ENCODE results near the gene ARHGAP6. TPM values are rescaled to one million over a fixed set of nuclear protein-coding genes. Genes with fewer than 3 reads are reported as not detected.
"Not testable (repeated sequence)": the region's sequence is repeated elsewhere in the genome, so short reads cannot be mapped to it uniquely, and the experiment has no call there.

ARHGAP6 gene
- total RNA-seq, 4 donors from 2014 or later, result 0.64 to 9.5 (median 2.3) TPM

DNA sequence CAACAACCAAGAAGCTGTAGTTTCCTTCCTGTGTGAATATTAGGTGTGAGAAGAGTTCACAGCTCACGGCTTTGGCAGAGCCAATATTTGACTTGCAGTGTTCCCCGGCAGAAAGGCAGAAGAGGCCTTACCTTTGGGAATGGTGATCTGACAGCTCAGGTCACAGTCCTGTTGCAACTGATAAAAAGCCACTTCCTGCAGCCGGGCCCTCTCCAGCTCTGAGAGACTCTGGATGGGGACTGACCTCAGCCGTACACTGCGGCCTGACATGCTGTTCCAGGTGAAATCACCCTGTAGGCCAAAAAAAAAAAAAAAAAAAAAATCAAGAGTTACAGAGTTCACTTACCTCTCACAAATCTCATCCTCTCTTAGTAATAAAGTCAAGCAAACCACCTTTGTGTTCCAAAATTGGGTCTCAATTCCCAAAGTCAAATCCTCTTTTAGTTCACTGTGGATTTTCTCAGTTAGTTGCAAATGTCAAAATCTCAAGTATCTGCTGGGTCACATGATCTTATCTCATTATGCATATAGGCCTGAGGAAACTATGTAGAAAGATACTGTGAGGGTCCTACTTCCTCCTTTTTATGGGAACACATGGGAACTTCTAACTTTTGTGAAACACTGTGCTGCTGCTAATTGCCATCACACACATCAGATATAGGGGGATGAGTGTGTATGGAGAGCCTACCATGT is 411.2 kb downstream of the ARHGAP6 start:
- 70% methylated on average over 3 of the region's 5 CpGs; no CpG with 5 or more reads in 1 of the 2 donors for WGBS, 2 donors
- H3K4me3 ChIP-seq, result no peak overlapping the region
- H3K9me3 ChIP-seq, result no peaks in the 10 kb centered on the region
- TF ChIP-seq, protein P1, sequence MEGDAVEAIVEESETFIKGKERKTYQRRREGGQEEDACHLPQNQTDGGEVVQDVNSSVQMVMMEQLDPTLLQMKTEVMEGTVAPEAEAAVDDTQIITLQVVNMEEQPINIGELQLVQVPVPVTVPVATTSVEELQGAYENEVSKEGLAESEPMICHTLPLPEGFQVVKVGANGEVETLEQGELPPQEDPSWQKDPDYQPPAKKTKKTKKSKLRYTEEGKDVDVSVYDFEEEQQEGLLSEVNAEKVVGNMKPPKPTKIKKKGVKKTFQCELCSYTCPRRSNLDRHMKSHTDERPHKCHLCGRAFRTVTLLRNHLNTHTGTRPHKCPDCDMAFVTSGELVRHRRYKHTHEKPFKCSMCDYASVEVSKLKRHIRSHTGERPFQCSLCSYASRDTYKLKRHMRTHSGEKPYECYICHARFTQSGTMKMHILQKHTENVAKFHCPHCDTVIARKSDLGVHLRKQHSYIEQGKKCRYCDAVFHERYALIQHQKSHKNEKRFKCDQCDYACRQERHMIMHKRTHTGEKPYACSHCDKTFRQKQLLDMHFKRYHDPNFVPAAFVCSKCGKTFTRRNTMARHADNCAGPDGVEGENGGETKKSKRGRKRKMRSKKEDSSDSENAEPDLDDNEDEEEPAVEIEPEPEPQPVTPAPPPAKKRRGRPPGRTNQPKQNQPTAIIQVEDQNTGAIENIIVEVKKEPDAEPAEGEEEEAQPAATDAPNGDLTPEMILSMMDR (IDR thresholded peaks at IDR 0.05), result no peak
- no peak for TF ChIP-seq POLR2A (IDR thresholded peaks at IDR 0.05)
- intact Hi-C loops (cut with DNase I), result no loop called here
- H3K27ac ChIP-seq, result no peak overlapping the region
- no peaks in the 10 kb centered on the region for H3K36me3 ChIP-seq
- no peaks in the 10 kb centered on the region for H3K27me3 ChIP-seq
- DNase-seq, result no peak
- no peaks in the 10 kb centered on the region for H3K4me1 ChIP-seq

DNA sequence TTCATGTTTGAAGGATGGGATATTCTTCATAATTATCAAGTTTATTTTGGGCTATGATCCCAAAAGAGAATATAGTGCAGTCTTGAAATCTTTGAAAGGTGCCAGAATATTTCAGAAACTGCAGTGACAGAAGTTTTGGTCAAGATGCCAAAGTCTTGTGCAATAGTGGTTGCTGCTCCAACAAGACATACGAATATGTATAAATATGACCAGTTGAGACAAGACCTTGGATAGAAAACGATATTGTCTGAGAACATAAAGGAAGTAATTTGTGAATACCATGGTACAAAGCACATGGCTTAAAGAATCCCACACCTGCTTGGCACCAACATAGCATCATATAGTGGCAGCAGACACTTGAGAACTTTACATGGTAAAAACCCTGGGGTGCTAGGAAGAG is 421.1 kb downstream of the ARHGAP6 start:
- Histone ChIP-seq H3K4me3 (no peak overlapping the region), H3K4me1 (peaks cover 5 to 58% (median 7%) of the 10 kb centered on the region in 3 donors), H3K27ac (peak overlapping the region in 3 of 4 donors; percentile 57 to 78 (median 62)), H3K27me3 (no peaks in the 10 kb centered on the region), H3K9me3 (no peaks in the 10 kb centered on the region), H3K36me3 (no peaks in the 10 kb centered on the region)
- intact Hi-C loops (cut with DNase I), result no loop called here
- no peak for DNase-seq
- 0 to 25% methylated on average over 2 of the region's 2 CpGs for WGBS, 2 donors
- TF ChIP-seq POLR2A (IDR thresholded peaks at IDR 0.05), result no peak
- TF ChIP-seq, protein P1 (IDR thresholded peaks at IDR 0.05), result no peak

DNA sequence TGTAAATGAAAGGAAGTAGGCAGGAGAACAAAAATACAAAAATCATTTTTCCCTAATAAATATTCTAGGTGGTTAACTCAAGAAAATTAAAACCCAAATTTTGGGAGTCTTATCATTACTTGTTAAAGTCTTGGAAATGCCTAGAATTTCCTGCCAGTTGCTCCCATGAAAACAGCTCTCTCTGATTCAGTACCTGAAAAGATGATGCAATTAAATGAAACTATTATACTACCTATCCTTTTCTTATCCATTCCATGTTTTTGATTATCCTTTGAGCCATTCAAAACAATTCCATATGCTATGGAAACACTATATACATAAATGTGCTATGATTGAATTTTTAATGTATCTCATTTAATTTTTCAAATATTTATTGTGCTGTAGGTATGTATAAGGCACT is 423.0 kb downstream of the ARHGAP6 start:
- Histone ChIP-seq H3K27me3 (no peaks in the 10 kb centered on the region), H3K4me3 (no peak overlapping the region), H3K9me3 (no peaks in the 10 kb centered on the region), H3K36me3 (no peaks in the 10 kb centered on the region), H3K27ac (peak overlapping the region in 3 of 4 donors; percentile 24 to 78 (median 62)), H3K4me1 (peaks cover 5 to 73% (median 7%) of the 10 kb centered on the region in 3 donors)
- TF ChIP-seq POLR2A (IDR thresholded peaks at IDR 0.05), result no peak
- TF ChIP-seq, protein P1 (IDR thresholded peaks at IDR 0.05), result no peak
- intact Hi-C loops (cut with DNase I), result no loop called here
- DNase-seq, result no peak

DNA sequence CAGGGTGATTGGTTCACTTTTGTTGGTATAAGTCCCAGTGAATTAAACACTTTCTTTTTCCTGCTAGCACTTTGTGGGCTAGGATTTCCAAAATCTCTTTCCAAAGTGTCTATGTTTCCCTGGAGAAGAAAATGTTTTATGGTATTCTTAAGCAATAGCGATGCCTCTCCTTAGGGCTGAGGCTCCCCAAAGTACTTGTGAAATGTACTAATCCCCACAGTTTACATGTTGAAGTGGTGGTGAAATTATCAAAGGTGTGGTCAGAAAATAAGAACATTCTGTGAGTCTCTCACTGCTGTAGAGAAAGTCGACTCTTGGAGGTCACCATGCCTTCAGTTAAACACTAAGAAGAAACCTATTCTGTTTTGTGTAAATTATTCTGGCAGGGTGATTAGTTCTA is 424.0 kb downstream of the ARHGAP6 start:
- no peaks in the 10 kb centered on the region for H3K27me3 ChIP-seq
- no peak overlapping the region for H3K4me3 ChIP-seq
- peak overlapping the region in 3 of 4 donors; percentile 24 to 78 (median 62) for H3K27ac ChIP-seq
- H3K9me3 ChIP-seq, result no peaks in the 10 kb centered on the region
- TF ChIP-seq, protein P1 (IDR thresholded peaks at IDR 0.05), result no peak
- no peak for TF ChIP-seq POLR2A (IDR thresholded peaks at IDR 0.05)
- no peaks in the 10 kb centered on the region for H3K36me3 ChIP-seq
- whole genome bisulfite sequencing, 2 donors, result 42% methylated on average over 2 of the region's 2 CpGs
- intact Hi-C loops (cut with DNase I), result no loop called here
- peaks cover 5 to 83% (median 7%) of the 10 kb centered on the region in 3 donors for H3K4me1 ChIP-seq
- DNase-seq, result no peak

DNA sequence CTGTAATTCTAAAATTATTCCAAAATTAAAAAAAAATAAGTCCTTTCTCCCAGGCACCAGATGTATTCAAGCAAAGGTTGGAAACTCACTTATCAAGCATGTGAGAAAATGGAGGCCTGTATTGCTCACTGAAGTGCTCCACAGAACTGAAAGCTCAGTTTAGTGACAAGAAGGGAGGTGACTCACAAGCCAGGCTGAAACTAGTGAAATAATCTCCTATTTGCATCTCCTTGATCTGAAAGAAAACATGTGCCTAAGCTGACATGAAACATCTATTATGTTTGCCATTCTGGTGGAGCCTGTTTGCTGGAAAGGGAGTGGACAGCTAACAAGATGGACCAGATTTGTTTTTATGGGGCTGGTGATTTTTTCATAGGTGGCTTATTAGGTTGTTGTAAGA is 426.5 kb downstream of the ARHGAP6 start:
- no peak for TF ChIP-seq POLR2A (IDR thresholded peaks at IDR 0.05)
- TF ChIP-seq, protein P1 (IDR thresholded peaks at IDR 0.05), result no peak
- Histone ChIP-seq H3K36me3 (no peaks in the 10 kb centered on the region), H3K4me3 (no peak overlapping the region), H3K4me1 (peaks cover 0 to 64% (median 7%) of the 10 kb centered on the region in 3 donors), H3K27me3 (no peaks in the 10 kb centered on the region), H3K27ac (peak overlapping the region in 3 of 4 donors; percentile 49 to 78 (median 63)), H3K9me3 (no peaks in the 10 kb centered on the region)
- DNase-seq, result no peak
- intact Hi-C loops (cut with DNase I), result no loop called here

DNA sequence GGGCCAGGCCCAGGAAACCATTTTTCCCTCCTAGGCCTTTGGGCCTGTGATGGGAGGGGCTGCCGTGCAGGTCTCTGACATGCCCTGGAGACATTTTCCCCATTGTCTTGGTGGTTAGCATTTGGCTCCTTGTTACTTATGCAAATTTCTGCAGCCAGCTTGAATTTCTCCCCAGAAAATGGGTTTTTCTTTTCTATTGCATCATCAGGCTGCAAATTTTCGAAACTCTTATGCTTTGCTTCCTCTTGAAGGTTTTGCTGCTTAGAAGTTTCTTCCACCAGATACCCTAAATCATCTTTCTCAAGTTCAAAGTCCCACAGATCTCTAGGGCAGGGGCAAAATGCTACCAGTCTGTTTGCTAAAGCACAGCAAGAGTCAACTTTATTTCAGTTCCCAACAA is 430.3 kb downstream of the ARHGAP6 start:
- WGBS, 2 donors, result 56 to 75% methylated on average over 1 of the region's 2 CpGs
- intact Hi-C loops (cut with DNase I); H3K36me3 ChIP-seq; H3K27ac ChIP-seq; H3K4me3 ChIP-seq; DNase-seq; H3K9me3 ChIP-seq; H3K27me3 ChIP-seq: not testable (repeated sequence)
- peaks cover 0 to 33% (median 0%) of the 10 kb centered on the region in 3 donors for H3K4me1 ChIP-seq
